Left hindlimb (tissue), 1 donor: ENCODE measurements around the gene SEMA3B.
"Not testable (repeated sequence)": the region's sequence is repeated elsewhere in the genome, so short reads cannot be mapped to it uniquely, and the experiment has no call there.

Experiments used
- DNase-seq: peaks from one replicate; pipeline ENCODE4 v3.0.0-alpha.2; 2018

SEMA3B gene

GRCh38 chr3:50295553-50296431, 26.8 kb downstream of the SEMA3B start:
- peak; percentile 32 for DNase-seq

DNA sequence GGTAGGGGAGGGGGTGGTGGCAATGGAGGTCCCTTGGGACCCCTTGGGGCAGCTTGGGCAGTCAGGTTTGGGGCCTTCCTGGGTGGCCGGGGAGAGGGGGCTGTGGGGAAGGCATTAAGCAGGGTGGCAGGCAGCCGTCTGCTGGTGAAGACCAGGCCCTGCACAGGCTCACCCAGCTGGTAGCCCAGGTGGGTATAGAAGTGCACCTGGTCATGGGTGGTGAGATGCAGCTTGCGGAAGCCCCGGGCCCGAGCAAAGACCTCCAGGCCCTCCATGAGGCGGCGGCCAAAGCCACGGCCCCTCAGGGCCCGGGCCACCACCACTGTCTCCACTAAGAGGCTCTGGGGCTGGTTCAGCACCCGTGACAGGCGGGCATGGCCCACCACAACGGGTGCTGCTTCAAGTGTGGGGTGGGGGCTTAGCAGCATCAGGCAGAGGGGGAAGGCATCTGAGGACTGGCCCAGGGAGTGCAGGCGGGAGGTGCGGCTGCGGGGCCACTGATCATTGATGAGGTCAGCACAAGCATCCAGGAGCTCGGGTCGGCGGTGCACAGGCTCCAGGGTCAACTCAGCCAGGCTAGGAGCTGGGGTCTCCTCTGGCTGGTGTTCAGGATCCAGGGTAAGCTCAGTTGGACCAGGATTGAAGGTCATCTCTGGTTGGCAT, 27.9 kb downstream of the SEMA3B start:
- peak; percentile 46 for DNase-seq

DNA sequence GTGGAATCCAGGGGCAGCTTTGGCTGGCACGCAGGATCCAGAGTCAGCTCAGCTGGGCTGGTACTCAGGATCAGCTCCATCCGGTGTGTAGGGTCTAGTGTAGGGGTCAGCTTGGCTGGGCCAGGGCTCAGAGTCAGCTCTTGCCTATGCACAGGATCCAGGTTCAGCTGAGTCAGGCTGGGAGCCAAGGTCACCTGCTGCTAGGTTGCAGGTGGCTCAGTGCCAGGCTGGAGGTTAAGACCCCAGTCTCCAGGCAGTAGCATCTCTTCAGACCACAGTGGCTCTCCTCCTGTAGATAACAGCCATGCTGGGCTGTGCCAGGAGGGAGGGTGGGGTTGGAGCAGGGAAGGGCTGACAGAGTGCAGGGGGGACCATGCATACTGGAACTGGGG, 28.4 kb downstream of the SEMA3B start:
- peak; percentile 33 for DNase-seq

- peak; percentile 36 for DNase-seq
These were observed 29.2 kb downstream of the SEMA3B start for GRCh38 chr3:50297896-50298725.

DNA sequence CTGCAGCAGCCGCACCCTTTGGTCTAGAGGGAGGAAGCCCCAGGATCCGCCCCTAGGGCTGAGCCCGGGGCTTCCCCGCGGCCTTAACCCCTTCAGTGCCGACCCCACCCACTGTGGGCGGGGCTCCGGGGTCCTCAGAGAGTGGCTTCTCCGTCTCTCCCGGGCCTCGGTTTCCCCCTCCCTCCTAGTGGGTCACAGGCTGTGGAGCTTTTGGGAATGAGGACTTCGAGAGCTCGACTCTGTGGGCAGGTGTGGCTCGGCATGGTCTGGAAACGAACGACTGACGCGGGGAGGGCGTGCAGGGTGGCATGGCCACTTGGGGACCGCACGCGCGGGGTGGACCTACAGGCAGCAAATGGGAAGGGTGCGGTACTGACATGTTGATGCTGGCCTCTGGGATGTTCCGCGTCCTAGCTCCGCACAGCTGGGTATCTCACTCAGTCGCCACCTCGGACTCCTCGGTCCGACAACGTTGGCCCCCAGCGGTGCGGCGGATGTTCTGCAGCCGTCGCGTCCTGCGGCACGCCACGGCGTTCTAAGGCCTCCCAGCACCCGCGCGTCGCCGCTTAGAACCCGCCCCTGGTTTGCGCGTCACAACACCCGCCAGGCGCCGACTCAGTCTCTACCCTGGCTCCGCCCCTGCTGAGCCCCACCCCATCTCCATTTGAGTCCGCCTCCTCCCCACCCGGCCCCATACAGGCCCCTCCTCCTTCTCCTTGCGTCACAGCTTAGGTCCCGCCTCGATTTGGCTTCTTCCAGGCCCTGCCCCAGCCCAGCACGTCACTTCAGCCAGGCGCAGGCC, 30.1 kb downstream of the SEMA3B start, which contains the start of the genes HYAL3 and NAA80:
HYAL3 (minus strand) TSS at position 570 of the 802 bp plus-strand sequence. CDS start 3,803 bp downstream, outside the sequence.
NAA80 (minus strand) TSS at position 570 of the 802 bp plus-strand sequence. CDS start 1,942 bp downstream, outside the sequence.
- DNase-seq, result peak; percentile 100

DNA sequence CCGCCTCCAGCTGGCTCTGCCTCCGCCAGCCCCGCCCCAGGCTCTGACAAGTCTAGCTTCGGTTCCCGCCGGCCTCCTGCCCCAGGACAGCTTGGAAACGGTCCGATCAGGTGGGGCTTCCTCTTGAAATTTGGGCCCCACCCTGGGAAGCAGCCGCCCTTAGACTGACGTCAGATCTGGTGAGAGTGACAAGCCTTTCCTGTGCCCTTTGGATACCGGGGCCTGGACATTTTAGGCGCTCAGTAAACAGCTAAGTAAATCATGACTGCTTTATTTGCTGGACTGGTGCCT, 30.6 kb downstream of the SEMA3B start:
- no peak for DNase-seq

GRCh38 chr3:50299929-50300680, 31.2 kb downstream of the SEMA3B start:
- peak; percentile 35 for DNase-seq

DNA sequence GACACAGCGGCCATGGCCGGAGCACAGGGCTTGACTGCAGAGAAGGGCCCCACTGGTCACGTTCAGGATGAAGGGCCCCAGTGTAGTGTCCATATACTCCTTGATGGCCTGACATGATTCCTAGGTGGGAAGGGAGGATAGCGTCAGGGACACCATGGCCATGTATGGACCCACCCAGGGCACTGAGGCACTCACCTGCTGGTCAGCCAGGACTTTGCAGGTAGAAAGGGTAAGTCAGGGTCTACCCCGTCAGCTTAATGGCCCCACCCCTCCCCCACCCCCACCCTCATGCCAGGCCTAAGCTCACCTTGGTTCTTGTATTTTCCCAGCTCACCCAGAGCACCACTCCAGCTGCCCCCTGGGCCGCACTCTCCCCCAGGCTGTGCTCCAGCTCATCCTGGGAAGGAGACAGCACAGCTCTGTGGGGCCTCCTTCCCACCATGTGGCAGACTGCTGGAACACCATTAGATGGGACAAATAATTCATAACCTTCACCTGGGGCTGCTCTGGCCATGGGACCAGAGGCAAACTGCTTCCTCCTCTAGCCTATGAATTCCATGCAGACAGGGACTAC, 31.8 kb downstream of the SEMA3B start:
- peak; percentile 29 for DNase-seq

DNA sequence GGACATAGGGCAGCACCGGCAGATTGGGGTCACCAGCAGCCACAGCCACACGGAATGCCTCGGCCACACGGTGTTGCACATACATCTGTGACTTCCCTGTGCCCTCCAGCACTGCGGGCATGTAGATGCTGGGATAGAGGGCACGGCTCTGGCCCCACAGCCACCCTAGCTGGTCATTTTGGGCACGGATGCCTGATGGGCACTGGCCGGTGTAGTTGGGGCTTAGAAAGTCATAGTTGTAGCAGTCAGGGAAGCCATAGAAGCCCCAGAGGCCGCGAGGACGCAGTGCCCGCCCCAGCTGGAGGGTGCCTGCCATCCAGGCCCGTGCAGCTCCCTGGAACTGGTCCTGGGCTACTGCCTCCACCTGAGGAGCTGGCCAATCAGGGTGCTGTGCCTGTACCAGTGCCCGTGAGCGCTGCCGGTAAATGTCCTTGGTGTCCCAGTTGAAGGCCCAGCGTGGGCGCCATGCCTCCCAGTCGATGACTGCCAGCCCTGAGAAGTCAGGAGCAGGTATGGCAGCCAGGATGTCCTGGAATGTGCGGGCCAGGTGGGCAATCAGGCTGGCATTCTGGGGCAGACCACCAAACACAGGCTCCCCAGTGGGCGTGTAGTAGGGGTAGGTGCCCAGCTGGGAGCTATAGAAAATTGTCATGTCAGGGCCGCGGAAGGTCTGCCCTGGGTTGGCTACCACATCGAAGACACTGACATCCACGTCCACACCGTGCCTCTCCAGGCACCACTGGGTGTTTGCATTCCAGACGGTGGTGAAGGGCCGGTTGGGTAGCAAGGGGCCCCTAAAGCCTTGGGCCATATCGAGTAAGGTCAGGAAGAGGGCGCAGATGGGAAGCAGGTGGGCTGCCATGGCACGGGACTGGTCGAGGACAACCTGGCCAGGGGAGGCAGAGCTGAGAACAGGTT, 33.4 kb downstream of the SEMA3B start:
- DNase-seq, result peak; percentile 31

- peak; percentile 61 for DNase-seq
These were observed 34.3 kb downstream of the SEMA3B start, which contains the start of gene HYAL1 for GRCh38 chr3:50303013-50303815. HYAL1 (minus strand) TSS chr3:50303574; CDS start chr3:50302956, 618 bp downstream.

- no peak for DNase-seq
These were observed 35.7 kb downstream of the SEMA3B start for GRCh38 chr3:50304601-50305000.

GRCh38 chr3:50312041-50312440, 43.1 kb downstream of the SEMA3B start:
- not testable (repeated sequence) for DNase-seq

DNA sequence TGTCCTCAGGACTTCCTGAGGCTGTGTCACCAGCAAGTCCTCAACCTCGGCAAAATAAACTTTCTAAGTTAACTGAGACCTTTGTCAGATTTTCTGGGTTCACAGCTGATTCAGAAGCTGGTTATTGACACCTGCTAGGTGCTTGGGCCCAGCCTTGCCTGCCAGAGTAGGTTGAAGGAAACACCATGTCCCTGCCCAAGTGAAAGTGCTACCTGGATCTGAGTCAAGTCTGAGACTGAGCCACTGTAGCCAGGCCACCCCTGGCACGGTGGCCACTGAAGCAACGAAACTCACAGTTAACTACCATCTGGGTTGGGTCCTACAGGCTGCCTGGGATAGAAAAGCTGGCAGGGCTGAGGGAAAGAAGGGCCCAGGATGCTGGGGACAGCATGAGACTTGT, 45.4 kb downstream of the SEMA3B start:
- DNase-seq, result no peak

GRCh38 chr3:50314816-50315215, 45.9 kb downstream of the SEMA3B start:
- peak; percentile 21 for DNase-seq

GRCh38 chr3:50316657-50317242, 47.8 kb downstream of the SEMA3B start:
- DNase-seq, result peak; percentile 37

DNA sequence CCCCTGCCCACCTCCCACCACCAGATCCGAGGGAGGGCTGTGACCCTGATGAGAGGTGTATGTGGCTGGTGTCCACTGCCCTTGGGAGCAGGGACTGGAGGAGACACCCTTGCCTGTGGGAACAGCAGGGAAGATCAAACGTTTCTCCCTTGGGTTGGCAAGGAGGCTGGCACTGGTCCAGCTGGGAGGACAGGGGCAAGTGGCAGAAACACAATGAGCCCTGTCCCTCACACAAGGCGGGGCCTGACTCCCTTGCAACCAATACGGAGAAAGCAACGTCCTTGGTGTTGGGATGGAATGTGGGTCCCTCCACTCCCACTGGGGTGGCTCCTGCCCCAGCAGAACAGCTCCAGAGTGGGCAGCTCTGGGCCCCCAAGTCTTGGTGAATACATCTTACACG, 48.4 kb downstream of the SEMA3B start:
- peak; percentile 38 for DNase-seq

DNA sequence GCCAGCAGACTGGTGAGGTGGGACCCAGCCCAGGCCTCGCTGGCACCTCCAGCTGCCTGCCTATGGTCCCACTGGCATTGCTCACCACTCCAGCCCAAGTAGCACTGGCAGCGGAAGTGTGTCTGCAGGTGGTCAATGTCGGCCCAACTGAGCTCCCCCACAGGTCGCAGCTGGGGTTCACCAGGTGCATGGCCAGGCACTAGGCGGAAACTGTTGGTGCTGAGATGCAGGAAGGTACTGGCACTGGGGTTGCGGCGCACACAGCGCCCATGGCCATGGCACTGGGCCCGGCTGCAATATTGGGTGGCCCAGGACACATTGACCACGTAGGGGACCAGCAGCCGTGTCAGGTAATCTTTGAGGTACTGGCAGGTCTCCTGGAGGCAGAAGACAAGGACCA, 49.2 kb downstream of the SEMA3B start:
- DNase-seq, result peak; percentile 26

GRCh38 chr3:50318615-50319014, 49.7 kb downstream of the SEMA3B start:
- peak; percentile 35 for DNase-seq
